HUES64 (cell line): ENCODE data around the gene KRT83.
"Not testable (repeated sequence)": the region's sequence is repeated elsewhere in the genome, so short reads cannot be mapped to it uniquely, and the experiment has no call there.

ENCODE experiments used
- H3K27ac ChIP-seq: 2 replicates; pipeline ENCODE4 v1.7.0; 2013; ENCODE audit warnings: low read depth, low read length, inconsistent platforms
- H3K27me3 ChIP-seq: 2 replicates; pipeline ENCODE4 v1.6.1; 2013; ENCODE audit warnings: mild to moderate bottlenecking, low read length; ENCODE audit not compliant: insufficient read depth
- H3K36me3 ChIP-seq: 2 replicates; pipeline ENCODE4 v1.6.1; 2013; ENCODE audit warnings: mild to moderate bottlenecking, low read length; ENCODE audit not compliant: insufficient read depth
- H3K4me1 ChIP-seq: 2 replicates; pipeline ENCODE4 v1.6.1; 2013; ENCODE audit warnings: mild to moderate bottlenecking, low read length, moderate library complexity; ENCODE audit not compliant: insufficient read depth
- H3K4me3 ChIP-seq: 2 replicates; pipeline ENCODE4 v1.5.1; 2013; ENCODE audit warnings: mild to moderate bottlenecking, low read length, moderate library complexity
- H3K9ac ChIP-seq: 2 replicates; pipeline ENCODE4 v1.6.1; 2013; ENCODE audit warnings: mild to moderate bottlenecking, low read depth, low read length
- H3K9me3 ChIP-seq: 2 replicates; pipeline ENCODE4 v1.6.1; 2013; ENCODE audit warnings: low read depth, low read length; ENCODE audit not compliant: insufficient read depth
- WGBS: fragments of 150-250, 120-280 bp; methylation state at CpG from one replicate; pipeline ENCODE4 v1.1.7; 2013; ENCODE audit warnings: missing lambda C conversion rate; 5-methylcytosine and 5-hydroxymethylcytosine counted together

The KRT83 gene

GRCh38 chr12:52291267-52291935 lies 29.8 kb downstream of the KRT83 start, which contains the start of gene KRT81:
KRT81 (minus strand) TSS chr12:52291534; CDS start chr12:52291465, 69 bp downstream.
- 79% methylated on average over 23 of the region's 32 CpGs for WGBS
- no peak within 1 kb of the TSS for H3K27ac ChIP-seq
- H3K36me3 ChIP-seq: no peaks in the 10 kb centered on the region
- H3K27me3 ChIP-seq: peaks cover 3% of the 10 kb centered on the region; the same call in 1 of the 2 replicates
- no peak within 1 kb of the TSS for H3K4me3 ChIP-seq
- H3K9me3 ChIP-seq: no peaks in the 10 kb centered on the region
- H3K4me1 ChIP-seq: no peaks in the 10 kb centered on the region
- no peak within 1 kb of the TSS for H3K9ac ChIP-seq

GRCh38 chr12:52290483-52291134 lies 30.6 kb downstream of the KRT83 start:
- not testable (repeated sequence) for H3K27me3 ChIP-seq, H3K9ac ChIP-seq, H3K27ac ChIP-seq, H3K4me3 ChIP-seq, H3K4me1 ChIP-seq, H3K9me3 ChIP-seq, H3K36me3 ChIP-seq
- WGBS: no CpG with 5 or more reads among the region's 5 CpGs

- H3K9me3 ChIP-seq, H3K27me3 ChIP-seq, H3K4me1 ChIP-seq, H3K27ac ChIP-seq, H3K4me3 ChIP-seq, H3K36me3 ChIP-seq, H3K9ac ChIP-seq: not testable (repeated sequence)
- 81% methylated on average over 13 of the region's 17 CpGs for WGBS
Measured at GRCh38 chr12:52287816-52288805, 33.1 kb downstream of the KRT83 start.

- H3K4me1 ChIP-seq, H3K27ac ChIP-seq, H3K4me3 ChIP-seq, H3K27me3 ChIP-seq, H3K36me3 ChIP-seq, H3K9ac ChIP-seq, H3K9me3 ChIP-seq: not testable (repeated sequence)
- 90% methylated on average over 20 of the region's 21 CpGs for WGBS
Measured at GRCh38 chr12:52286857-52287785, 34.1 kb downstream of the KRT83 start.

- Histone ChIP-seq H3K4me3 (no peak overlapping the region), H3K27me3 (no peaks in the 10 kb centered on the region), H3K9me3 (no peaks in the 10 kb centered on the region), H3K9ac (no peak overlapping the region), H3K36me3 (no peaks in the 10 kb centered on the region), H3K4me1 (no peaks in the 10 kb centered on the region), H3K27ac (no peak overlapping the region)
- 95% methylated on average over 24 of the region's 24 CpGs for WGBS
Measured at GRCh38 chr12:52285851-52286530, 35.2 kb downstream of the KRT83 start.

GRCh38 chr12:52285172-52285745 lies 35.9 kb downstream of the KRT83 start:
- Histone ChIP-seq H3K27ac (no peak overlapping the region), H3K36me3 (no peaks in the 10 kb centered on the region), H3K9ac (no peak overlapping the region), H3K4me3 (no peak overlapping the region), H3K9me3 (no peaks in the 10 kb centered on the region), H3K27me3 (no peaks in the 10 kb centered on the region), H3K4me1 (no peaks in the 10 kb centered on the region)
- 100% methylated on average over 1 of the region's 2 CpGs for WGBS

GRCh38 chr12:52284562-52285171 lies 36.5 kb downstream of the KRT83 start:
- WGBS: 88% methylated on average over 3 of the region's 4 CpGs
- H3K27ac ChIP-seq: no peak overlapping the region
- no peak overlapping the region for H3K4me3 ChIP-seq
- no peaks in the 10 kb centered on the region for H3K36me3 ChIP-seq
- H3K4me1 ChIP-seq: no peaks in the 10 kb centered on the region
- H3K27me3 ChIP-seq: no peaks in the 10 kb centered on the region
- H3K9me3 ChIP-seq: no peaks in the 10 kb centered on the region
- H3K9ac ChIP-seq: no peak overlapping the region

- Histone ChIP-seq H3K4me3 (no peak overlapping the region), H3K4me1 (peaks cover 5% of the 10 kb centered on the region; the same call in 1 of the 2 replicates), H3K9me3 (no peaks in the 10 kb centered on the region), H3K36me3 (no peaks in the 10 kb centered on the region), H3K27me3 (peaks cover 21% of the 10 kb centered on the region), H3K27ac (no peak overlapping the region), H3K9ac (no peak overlapping the region)
- 85% methylated on average over 4 of the region's 4 CpGs for WGBS
Measured at GRCh38 chr12:52280796-52281560, 40.2 kb downstream of the KRT83 start.

GRCh38 chr12:52280319-52280795 lies 40.8 kb downstream of the KRT83 start:
- Histone ChIP-seq H3K27me3 (peaks cover 21% of the 10 kb centered on the region), H3K9ac (no peak overlapping the region), H3K4me1 (peaks cover 5% of the 10 kb centered on the region; the same call in 1 of the 2 replicates), H3K36me3 (no peaks in the 10 kb centered on the region), H3K9me3 (no peaks in the 10 kb centered on the region), H3K27ac (no peak overlapping the region), H3K4me3 (no peak overlapping the region)
- 91% methylated on average over 3 of the region's 3 CpGs for WGBS
